Esophagus squamous epithelium (tissue), 5 donors: ENCODE results near the gene GABPB2. TPM values are rescaled to one million over a fixed set of nuclear protein-coding genes. Genes with fewer than 3 reads are reported as not detected.

Source experiments
- DNase-seq: peaks from one replicate; lab custom pipeline; 2025; lab: John Stamatoyannopoulos, UW
- H3K27ac ChIP-seq, 4 donors: fragments of 200-600 bp; sonication (generic); one replicate each; pipeline ENCODE4 v1.5.1; 2016 to 2019; ENCODE audit warnings: mild to moderate bottlenecking in 1 of 4
- H3K27me3 ChIP-seq, 4 donors: fragments of 200-600 bp; sonication (generic); 1 replicate in 3 of 4; 2 replicates in 1 of 4; pipeline versions ENCODE4 v1.5.1 to v1.6.0; 2017 to 2021; ENCODE audit warnings: antibody characterized with exemption in 1 of 4
- H3K36me3 ChIP-seq, 3 donors: fragments of 200-600 bp; sonication (generic); one replicate each; pipeline ENCODE4 v1.5.1; 2016 to 2019
- H3K4me1 ChIP-seq, 3 donors: fragments of 200-600 bp; sonication (generic); one replicate each; pipeline ENCODE4 v1.5.1; 2017 to 2019
- H3K4me3 ChIP-seq, 4 donors: fragments of 200-600 bp; sonication (generic); 1 replicate in 3 of 4; 2 replicates in 1 of 4; pipeline ENCODE4 v1.5.1; 2016 to 2019; ENCODE audit warnings: mild to moderate bottlenecking in 2 of 4, moderate library complexity in 1 of 4
- H3K9me3 ChIP-seq, 3 donors: fragments of 200-600 bp; sonication (generic); one replicate each; pipeline ENCODE4 v1.5.1; 2016 to 2019
- POLR2A ChIP-seq, 4 donors: fragments of 450-650 bp; IDR thresholded peaks; one replicate each; pipeline ENCODE4 v1.6.1; 2017; ENCODE audit warnings: antibody characterized with exemption in 4 of 4, mild to moderate bottlenecking in 4 of 4, moderate library complexity in 3 of 4
- WGBS, 2 donors: methylation state at CpG; one replicate each; pipeline ENCODE4 v1.1.5; 2018; 5-methylcytosine and 5-hydroxymethylcytosine counted together
- intact Hi-C: fragments of 100-400 bp; cut with DNase I; formaldehyde crosslinking; loops from one replicate; pipeline ENCODE4 v1.15.0; 2022
- total RNA-seq, 4 donors: library from RNA; depleted of rRNA; stranded (reverse); fragments of >200 nt; gene quantifications; one replicate each; pipeline ENCODE4 v1.1.0, GENCODE V29; 2016
- TF ChIP-seq, protein P1 (sequence below), 6 experiments: fragments of 450-650 bp in 4 of 6; fragments of 200-600 bp in 2 of 6; sonication (generic) in 2 of 6; IDR thresholded peaks; one replicate each; pipeline ENCODE4 v1.5.1; 2016 to 2019; ENCODE audit warnings: antibody characterized with exemption in 6 of 6, mild to moderate bottlenecking in 4 of 6, moderate library complexity in 4 of 6
- donor health status: DM: yes; HTN: yes; CAD: no.

The GABPB2 gene
- total RNA-seq, 4 donors from 2014 or later, result 7.1 to 15.8 (median 11.0) TPM

- intact Hi-C loops, result no loop called here
- no peak for DNase-seq
Observed at GRCh38 chr1:151128800-151129199, 58.2 kb downstream of the GABPB2 start.

GRCh38 chr1:151130987-151131586, 60.5 kb downstream of the GABPB2 start:
- Histone ChIP-seq H3K36me3 (peaks cover 0 to 8% (median 0%) of the 10 kb centered on the region in 3 donors), H3K27ac (peak overlapping the region; percentile 43 to 74 (median 64)), H3K27me3 (no peaks in the 10 kb centered on the region), H3K4me3 (peak overlapping the region; percentile 30 to 61 (median 49)), H3K4me1 (peaks cover 0 to 27% (median 16%) of the 10 kb centered on the region in 3 donors), H3K9me3 (no peaks in the 10 kb centered on the region)
- WGBS, 2 donors, result 10 to 22% methylated on average over 25 to 35 of the region's 45 CpGs
- intact Hi-C loops, result loop anchor here (10.0 kb wide), 1 partner anchor 106 kb away; no protein-coding TSS in a partner anchor
- TF ChIP-seq POLR2A (IDR thresholded peaks at IDR 0.05), result peak in 2 of 4 donors; percentile 11 to 18
- TF ChIP-seq, protein P1, sequence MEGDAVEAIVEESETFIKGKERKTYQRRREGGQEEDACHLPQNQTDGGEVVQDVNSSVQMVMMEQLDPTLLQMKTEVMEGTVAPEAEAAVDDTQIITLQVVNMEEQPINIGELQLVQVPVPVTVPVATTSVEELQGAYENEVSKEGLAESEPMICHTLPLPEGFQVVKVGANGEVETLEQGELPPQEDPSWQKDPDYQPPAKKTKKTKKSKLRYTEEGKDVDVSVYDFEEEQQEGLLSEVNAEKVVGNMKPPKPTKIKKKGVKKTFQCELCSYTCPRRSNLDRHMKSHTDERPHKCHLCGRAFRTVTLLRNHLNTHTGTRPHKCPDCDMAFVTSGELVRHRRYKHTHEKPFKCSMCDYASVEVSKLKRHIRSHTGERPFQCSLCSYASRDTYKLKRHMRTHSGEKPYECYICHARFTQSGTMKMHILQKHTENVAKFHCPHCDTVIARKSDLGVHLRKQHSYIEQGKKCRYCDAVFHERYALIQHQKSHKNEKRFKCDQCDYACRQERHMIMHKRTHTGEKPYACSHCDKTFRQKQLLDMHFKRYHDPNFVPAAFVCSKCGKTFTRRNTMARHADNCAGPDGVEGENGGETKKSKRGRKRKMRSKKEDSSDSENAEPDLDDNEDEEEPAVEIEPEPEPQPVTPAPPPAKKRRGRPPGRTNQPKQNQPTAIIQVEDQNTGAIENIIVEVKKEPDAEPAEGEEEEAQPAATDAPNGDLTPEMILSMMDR (IDR thresholded peaks at IDR 0.05), result no peak
- peak; percentile 39 for DNase-seq

More at GRCh38 chr1:151128800-151129199, 58.2 kb downstream of the GABPB2 start:
- Histone ChIP-seq H3K4me3 (no peak overlapping the region), H3K27ac (no peak overlapping the region), H3K4me1 (peaks cover 0 to 27% (median 16%) of the 10 kb centered on the region in 3 donors), H3K27me3 (no peaks in the 10 kb centered on the region), H3K36me3 (peaks cover 0 to 15% (median 0%) of the 10 kb centered on the region in 3 donors), H3K9me3 (no peaks in the 10 kb centered on the region)
- WGBS, 2 donors, result 84 to 94% methylated on average over 6 of the region's 6 CpGs
- TF ChIP-seq, protein P1 (IDR thresholded peaks at IDR 0.05), result no peak
- TF ChIP-seq POLR2A (IDR thresholded peaks at IDR 0.05), result no peak

- TF ChIP-seq, protein P1 (IDR thresholded peaks at IDR 0.05), result no peak
- TF ChIP-seq POLR2A (IDR thresholded peaks at IDR 0.05), result no peak
- H3K36me3 ChIP-seq, result peaks cover 0 to 15% (median 0%) of the 10 kb centered on the region in 3 donors
- no peak for DNase-seq
- no peaks in the 10 kb centered on the region for H3K9me3 ChIP-seq
- no peaks in the 10 kb centered on the region for H3K27me3 ChIP-seq
- WGBS, 2 donors, result 25 to 34% methylated on average over 11 to 13 of the region's 39 CpGs
- peak overlapping the region; percentile 30 to 61 (median 49) for H3K4me3 ChIP-seq
- intact Hi-C loops, result loop anchor here (10.0 kb wide), 1 partner anchor 107 kb away; no protein-coding TSS in a partner anchor
- H3K4me1 ChIP-seq, result peaks cover 0 to 27% (median 16%) of the 10 kb centered on the region in 3 donors
- peak overlapping the region in 3 of 4 donors; percentile 43 to 74 (median 71) for H3K27ac ChIP-seq
Observed at GRCh38 chr1:151131701-151132334, 61.3 kb downstream of the GABPB2 start.

DNA sequence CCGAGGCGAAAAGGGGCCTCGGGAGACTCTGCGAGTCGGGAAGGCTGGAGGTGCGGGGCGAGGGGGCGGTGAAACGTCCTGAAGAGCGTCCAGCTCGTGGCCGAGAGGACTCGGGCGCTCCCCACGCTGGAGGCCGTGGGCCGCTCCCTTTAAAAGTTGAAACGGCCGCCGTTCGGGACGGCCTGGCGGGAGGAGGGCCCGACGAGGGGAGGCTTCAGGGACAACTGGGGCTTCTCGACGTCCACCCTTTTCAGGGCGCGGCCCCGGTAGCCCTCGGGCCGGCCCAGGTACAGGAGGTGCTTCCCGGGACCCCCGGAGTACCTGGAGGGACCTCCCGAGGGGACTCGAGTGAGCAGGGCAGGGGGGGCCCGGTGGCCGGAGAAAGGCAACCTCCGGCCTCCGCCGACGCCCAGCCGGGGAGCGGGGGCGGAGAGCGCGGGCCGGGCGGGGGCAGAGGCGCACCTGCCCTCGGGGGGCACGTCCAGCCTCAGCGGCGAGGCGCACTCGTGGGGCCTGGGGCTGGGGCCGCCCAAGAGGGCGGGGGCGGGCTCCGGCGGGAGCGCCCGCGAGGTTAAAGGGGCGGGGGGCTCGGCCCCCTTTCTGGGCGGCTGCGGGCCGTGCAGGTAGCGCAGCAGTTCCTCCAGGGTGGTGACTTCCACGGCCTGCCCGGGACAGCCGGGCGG, 61.9 kb downstream of the GABPB2 start:
- peaks cover 0 to 17% (median 0%) of the 10 kb centered on the region in 3 donors for H3K36me3 ChIP-seq
- DNase-seq, result no peak
- TF ChIP-seq, protein P1 (IDR thresholded peaks at IDR 0.05), result no peak
- TF ChIP-seq POLR2A (IDR thresholded peaks at IDR 0.05), result no peak
- intact Hi-C loops, result loop anchor here (10.0 kb wide), 1 partner anchor 108 kb away; no protein-coding TSS in a partner anchor
- 35 to 51% methylated on average over 18 to 23 of the region's 74 CpGs for WGBS, 2 donors
- H3K27me3 ChIP-seq, result no peaks in the 10 kb centered on the region
- peak overlapping the region in 2 of 4 donors; percentile 71 to 74 for H3K27ac ChIP-seq
- no peaks in the 10 kb centered on the region for H3K9me3 ChIP-seq
- peak overlapping the region; percentile 30 to 61 (median 49) for H3K4me3 ChIP-seq
- peaks cover 0 to 27% (median 16%) of the 10 kb centered on the region in 3 donors for H3K4me1 ChIP-seq
